Trophoblast cell (in vitro differentiated cells and primary cell): ENCODE measurements around the gene SPOCK1.

Experiments used
- DNase-seq, 2 donors: peaks; one replicate each; pipeline ENCODE4 v3.0.0-alpha.2; 2016
- H2AFZ ChIP-seq: 2 replicates; pipeline ENCODE4 v1.6.1; 2013; ENCODE audit warnings: low read length, moderate library complexity, mild to moderate bottlenecking; ENCODE audit not compliant: insufficient read depth, poor library complexity
- H2AK5ac ChIP-seq: 2 replicates; pipeline ENCODE4 v1.6.1; 2013; ENCODE audit warnings: mild to moderate bottlenecking, low read length
- H2BK120ac ChIP-seq: 2 replicates; pipeline ENCODE4 v1.6.1; 2013; ENCODE audit warnings: low read length, mild to moderate bottlenecking, moderate library complexity; ENCODE audit not compliant: insufficient read depth, poor library complexity
- H2BK12ac ChIP-seq: 2 replicates; pipeline ENCODE4 v1.6.1; 2013; ENCODE audit warnings: mild to moderate bottlenecking, low read length, moderate library complexity
- H2BK5ac ChIP-seq: 2 replicates; pipeline ENCODE4 v1.6.1; 2013; ENCODE audit warnings: low read length, low read depth, moderate library complexity, mild to moderate bottlenecking; ENCODE audit not compliant: poor library complexity
- H3K14ac ChIP-seq: 2 replicates; pipeline ENCODE4 v1.6.1; 2013; ENCODE audit warnings: mild to moderate bottlenecking, low read length
- H3K18ac ChIP-seq: 2 replicates; pipeline ENCODE4 v1.6.1; 2013; ENCODE audit warnings: mild to moderate bottlenecking, low read length
- H3K23ac ChIP-seq: 2 replicates; pipeline ENCODE4 v1.6.1; 2013; ENCODE audit warnings: low read length
- H3K27ac ChIP-seq: 2 replicates; pipeline ENCODE4 v1.5.1; 2013; ENCODE audit warnings: low read depth, mild to moderate bottlenecking, inconsistent platforms, low read length, moderate library complexity
- H3K27me3 ChIP-seq: 2 replicates; pipeline ENCODE4 v1.6.1; 2013; ENCODE audit warnings: inconsistent platforms, mild to moderate bottlenecking, low read length, moderate library complexity; ENCODE audit not compliant: insufficient read depth
- H3K36me3 ChIP-seq, 2 experiments: 1 replicate in 1 of 2; 2 replicates in 1 of 2; pipeline ENCODE4 v1.6.1; 2013; ENCODE audit warnings: low read length in 2 of 2, mild to moderate bottlenecking in 2 of 2, moderate library complexity in 1 of 2; ENCODE audit not compliant: insufficient read depth in 2 of 2, control insufficient read depth in 1 of 2
- H3K4ac ChIP-seq: 2 replicates; pipeline ENCODE4 v1.6.1; 2013; ENCODE audit warnings: low read depth, mild to moderate bottlenecking, low read length, moderate library complexity
- H3K4me1 ChIP-seq, 2 experiments: 1 replicate in 1 of 2; 2 replicates in 1 of 2; pipeline ENCODE4 v1.6.1; 2013; ENCODE audit warnings: low read length in 2 of 2, mild to moderate bottlenecking in 2 of 2, moderate library complexity in 1 of 2; ENCODE audit not compliant: insufficient read depth in 2 of 2, control insufficient read depth in 1 of 2
- H3K4me2 ChIP-seq: 2 replicates; pipeline ENCODE4 v1.6.1; 2013; ENCODE audit warnings: inconsistent platforms, mild to moderate bottlenecking, low read length, moderate library complexity
- H3K4me3 ChIP-seq: 2 replicates; pipeline ENCODE4 v1.5.1; 2013; ENCODE audit warnings: mild to moderate bottlenecking, low read depth, low read length, inconsistent platforms
- H3K79me1 ChIP-seq: one replicate; pipeline ENCODE4 v1.6.1; 2013; ENCODE audit warnings: low read length
- H3K79me2 ChIP-seq: 2 replicates; pipeline ENCODE4 v1.6.1; 2013; ENCODE audit warnings: low read length, mild to moderate bottlenecking; ENCODE audit not compliant: control insufficient read depth, insufficient read depth, poor library complexity
- H3K9ac ChIP-seq: 2 replicates; pipeline ENCODE4 v1.6.1; 2013; ENCODE audit warnings: mild to moderate bottlenecking, low read length
- H3K9me3 ChIP-seq: 2 replicates; pipeline ENCODE4 v1.6.1; 2013; ENCODE audit warnings: low read depth, mild to moderate bottlenecking, control low read depth, inconsistent platforms, low read length; ENCODE audit not compliant: insufficient read depth
- H4K12ac ChIP-seq: 2 replicates; pipeline ENCODE4 v1.6.1; 2013; ENCODE audit warnings: low read depth, mild to moderate bottlenecking, low read length, moderate library complexity
- H4K8ac ChIP-seq: 2 replicates; pipeline ENCODE4 v1.6.1; 2013; ENCODE audit warnings: low read depth, mild to moderate bottlenecking, low read length, moderate library complexity
- H4K91ac ChIP-seq: one replicate; pipeline ENCODE4 v1.6.1; 2013; ENCODE audit warnings: low read depth, mild to moderate bottlenecking, low read length, moderate library complexity
- WGBS: extraction: QIAGEN DNeasy Blood & Tissue Kit; methylation state at CpG from one replicate; pipeline ENCODE4 v1.1.7; 2013; ENCODE audit warnings: missing lambda C conversion rate; ENCODE audit not compliant: insufficient read length, insufficient coverage; ENCODE audit errors: extremely low coverage; 5-methylcytosine and 5-hydroxymethylcytosine counted together

SPOCK1 gene

GRCh38 chr5:137448868-137449267, 50.3 kb downstream of the SPOCK1 start:
- Histone ChIP-seq H4K8ac (no peak overlapping the region), H3K27me3 (no peaks in the 10 kb centered on the region), H2BK5ac (no peak overlapping the region), H4K91ac (no peak overlapping the region), H2AK5ac (no peak overlapping the region), H3K79me2 (no peaks in the 10 kb centered on the region), H3K9ac (no peak overlapping the region), H3K23ac (no peak overlapping the region), H3K27ac (no peak overlapping the region), H3K36me3 (no peaks in the 10 kb centered on the region), H3K18ac (no peak overlapping the region), H3K4me3 (no peak overlapping the region), H3K79me1 (no peaks in the 10 kb centered on the region), H3K4me2 (no peak overlapping the region), H2BK120ac (no peak overlapping the region), H3K14ac (no peak overlapping the region), H4K12ac (no peak overlapping the region), H3K4ac (no peak overlapping the region), H3K4me1 (no peaks in the 10 kb centered on the region), H2AFZ (no peak overlapping the region), H2BK12ac (no peak overlapping the region), H3K9me3 (peaks cover 1% of the 10 kb centered on the region)
- no CpG with 5 or more reads among the region's 3 CpGs for WGBS
- peak in 1 of 2 donors; percentile 27 for DNase-seq

DNA sequence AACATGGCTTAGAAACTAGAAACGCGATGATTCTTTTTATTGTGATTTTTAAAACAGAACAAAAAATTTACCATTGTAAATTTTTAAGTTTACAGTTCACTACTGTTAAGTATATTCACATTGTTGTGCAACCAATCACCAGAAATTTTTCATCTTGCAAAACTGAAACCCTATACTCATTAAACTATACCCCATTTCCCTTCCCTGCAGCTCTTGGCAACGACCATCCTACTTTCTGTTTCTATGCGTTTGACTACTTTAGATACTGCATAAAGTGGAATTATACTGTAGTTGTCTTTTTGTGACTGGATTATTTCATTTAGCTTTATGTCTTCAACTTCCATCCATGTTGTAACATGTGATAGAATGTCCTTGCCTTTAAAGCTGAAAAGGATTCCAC, 52.5 kb downstream of the SPOCK1 start:
- no peak overlapping the region for H4K91ac ChIP-seq
- H3K4me3 ChIP-seq = no peak overlapping the region
- no peak overlapping the region for H2BK5ac ChIP-seq
- H3K36me3 ChIP-seq = no peaks in the 10 kb centered on the region
- no peak overlapping the region for H3K27ac ChIP-seq
- no peak overlapping the region for H2AK5ac ChIP-seq
- no peaks in the 10 kb centered on the region for H3K79me1 ChIP-seq
- no peak overlapping the region for H2BK12ac ChIP-seq
- no peaks in the 10 kb centered on the region for H3K27me3 ChIP-seq
- H4K12ac ChIP-seq = no peak overlapping the region
- no peak overlapping the region for H3K18ac ChIP-seq
- DNase-seq = no peak
- no peak overlapping the region for H4K8ac ChIP-seq
- no peaks in the 10 kb centered on the region for H3K4me1 ChIP-seq
- no peak overlapping the region for H2BK120ac ChIP-seq
- no peak overlapping the region for H3K14ac ChIP-seq
- peaks cover 1% of the 10 kb centered on the region for H3K9me3 ChIP-seq
- no peaks in the 10 kb centered on the region for H3K79me2 ChIP-seq
- no peak overlapping the region for H3K4me2 ChIP-seq
- no peak overlapping the region for H3K23ac ChIP-seq
- H2AFZ ChIP-seq = no peak overlapping the region
- WGBS = no CpG with 5 or more reads among the region's 4 CpGs
- H3K4ac ChIP-seq = no peak overlapping the region
- H3K9ac ChIP-seq = no peak overlapping the region

DNA sequence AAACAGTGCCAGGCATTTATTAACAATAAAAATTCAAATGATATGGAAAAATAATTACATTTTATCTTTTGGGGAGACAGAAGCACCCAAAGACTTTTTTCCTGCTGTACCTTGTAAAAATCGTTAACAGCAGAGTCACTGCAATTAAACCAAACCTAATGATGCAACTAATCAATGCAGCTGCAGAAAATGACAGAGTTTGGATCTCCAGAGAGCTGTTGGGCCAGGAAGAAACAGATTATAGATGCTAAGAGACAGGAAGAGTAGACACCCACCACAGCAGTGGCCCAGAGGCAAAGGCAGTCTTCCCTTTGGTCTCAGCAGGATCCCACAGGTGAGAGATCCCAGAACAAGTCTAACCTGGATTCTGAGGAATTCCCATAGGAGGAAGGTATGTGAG, 53.0 kb downstream of the SPOCK1 start:
- Histone ChIP-seq H3K14ac (no peak overlapping the region), H3K27ac (no peak overlapping the region), H3K4me1 (no peaks in the 10 kb centered on the region), H4K12ac (no peak overlapping the region), H2BK5ac (no peak overlapping the region), H3K4ac (no peak overlapping the region), H2BK12ac (no peak overlapping the region), H2AK5ac (no peak overlapping the region), H2BK120ac (no peak overlapping the region), H3K9me3 (peaks cover 1% of the 10 kb centered on the region), H3K36me3 (no peaks in the 10 kb centered on the region), H3K23ac (no peak overlapping the region), H2AFZ (no peak overlapping the region), H3K79me2 (no peaks in the 10 kb centered on the region), H3K27me3 (no peaks in the 10 kb centered on the region), H3K79me1 (no peaks in the 10 kb centered on the region), H4K91ac (no peak overlapping the region), H4K8ac (no peak overlapping the region), H3K4me2 (no peak overlapping the region), H3K4me3 (no peak overlapping the region), H3K18ac (no peak overlapping the region), H3K9ac (no peak overlapping the region)
- no CpG with 5 or more reads among the region's 1 CpG for WGBS
- peak in 1 of 2 donors; percentile 34 for DNase-seq

DNA sequence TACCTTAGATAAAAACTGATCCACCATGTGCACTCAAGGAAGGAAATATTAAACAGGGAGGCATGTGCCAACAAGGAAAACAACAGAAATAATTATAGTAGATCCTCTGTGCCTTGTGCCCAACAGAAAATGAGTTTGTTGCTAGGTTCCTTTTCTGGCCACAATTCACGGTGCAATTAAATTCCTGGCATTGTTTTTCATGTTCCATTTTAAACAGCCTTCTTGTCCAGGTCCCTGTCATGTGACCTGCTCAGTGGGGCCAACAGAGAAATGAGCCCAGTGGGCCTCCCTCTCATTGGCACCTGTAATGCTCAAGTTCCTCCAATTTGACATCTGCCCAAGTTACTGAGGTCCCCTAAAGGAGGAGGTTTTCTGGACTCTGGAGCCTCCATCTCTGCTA, 56.5 kb downstream of the SPOCK1 start:
- no peaks in the 10 kb centered on the region for H3K4me1 ChIP-seq
- no peak overlapping the region for H3K9ac ChIP-seq
- no peak overlapping the region for H3K18ac ChIP-seq
- no peaks in the 10 kb centered on the region for H3K27me3 ChIP-seq
- no CpG with 5 or more reads among the region's 1 CpG for WGBS
- H4K12ac ChIP-seq = no peak overlapping the region
- no peak overlapping the region for H3K4ac ChIP-seq
- H3K4me2 ChIP-seq = no peak overlapping the region
- H2AK5ac ChIP-seq = no peak overlapping the region
- no peak for DNase-seq
- H3K14ac ChIP-seq = no peak overlapping the region
- no peaks in the 10 kb centered on the region for H3K36me3 ChIP-seq
- H3K27ac ChIP-seq = no peak overlapping the region
- no peak overlapping the region for H2AFZ ChIP-seq
- no peak overlapping the region for H2BK120ac ChIP-seq
- no peak overlapping the region for H3K23ac ChIP-seq
- no peaks in the 10 kb centered on the region for H3K79me2 ChIP-seq
- no peak overlapping the region for H4K91ac ChIP-seq
- no peak overlapping the region for H2BK5ac ChIP-seq
- no peak overlapping the region for H3K4me3 ChIP-seq
- no peak overlapping the region for H2BK12ac ChIP-seq
- no peaks in the 10 kb centered on the region for H3K9me3 ChIP-seq
- H3K79me1 ChIP-seq = no peaks in the 10 kb centered on the region
- H4K8ac ChIP-seq = no peak overlapping the region
